Right ventricle myocardium inferior (tissue), 1 donor: ENCODE results near the gene ALDH3B1. TPM values are rescaled to one million over a fixed set of nuclear protein-coding genes. Genes with fewer than 3 reads are reported as not detected.

Source experiments
- ATAC-seq: fragments of 200-7000 bp; cut with Tn5 transposase; one replicate; pipeline ENCODE4 v1.9.1; 2020; ENCODE audit warnings: mild to moderate bottlenecking, moderate library complexity
- DNase-seq: peaks from one replicate; pipeline ENCODE4 v3.0.0; 2021; ENCODE audit errors: missing footprints
- intact Hi-C: fragments of 100-400 bp; cut with DNase I; formaldehyde crosslinking; loops from one replicate; pipeline ENCODE4 v1.11.0; 2022
- total RNA-seq: library from RNA; stranded (reverse); fragmentation: NEBNext Ultra II Directional; extraction: Animal tissue kit (Norgen Biotek cat#: 25700); gene quantifications from one replicate; pipeline ENCODE4 v1.2.1, GENCODE V29; 2021
- donor health status: DM: no; HTN: yes; CAD: no; lungs with severe emphysema.

Gene ALDH3B1
- total RNA-seq, 1 donor from 2014 or later, result 3.5 TPM

GRCh38 chr11:68038226-68038717 lies 28.1 kb downstream of the ALDH3B1 start:
- intact Hi-C loops, result no loop called here
- no peak for DNase-seq
- no peak for ATAC-seq

DNA sequence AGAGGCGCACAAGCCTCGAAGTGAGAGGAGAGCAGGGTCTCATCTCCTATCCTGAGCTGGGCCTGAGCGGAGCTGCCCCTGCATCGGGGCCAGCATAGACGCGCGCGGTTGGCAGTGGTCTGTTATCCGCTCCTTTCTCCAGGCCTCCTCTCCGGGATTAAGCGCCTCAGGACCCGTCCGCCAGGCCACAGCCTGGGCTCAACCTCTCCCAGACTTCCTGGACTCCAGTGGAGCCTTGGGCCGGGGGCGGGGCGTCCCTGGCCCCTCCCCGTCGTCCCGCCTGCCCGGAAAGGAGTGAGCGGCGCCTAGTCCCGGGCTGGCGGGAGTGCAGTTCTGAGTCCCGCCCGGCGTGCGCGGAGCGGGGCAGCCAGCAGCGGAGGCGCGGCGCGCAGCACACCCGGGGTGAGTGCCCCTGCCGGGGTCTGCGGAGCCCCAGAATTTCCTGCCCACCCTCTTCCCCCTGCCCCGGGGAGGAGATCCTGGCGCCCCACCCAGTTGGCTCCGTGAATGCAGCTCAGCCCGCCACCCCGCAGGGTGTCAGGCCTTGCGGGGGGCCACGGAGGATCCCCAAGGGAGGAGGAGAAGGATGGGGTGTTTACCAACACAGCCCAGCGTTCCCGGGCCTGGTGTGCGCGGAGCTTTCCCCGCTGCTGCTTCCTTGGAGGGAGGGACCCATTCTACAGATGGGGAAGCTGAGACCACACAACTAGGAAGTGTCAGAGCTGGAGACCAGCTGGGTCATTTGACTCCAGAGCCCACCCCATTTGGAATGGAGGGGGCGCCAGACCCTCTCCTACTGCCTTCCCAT lies 28.8 kb downstream of the ALDH3B1 start, which contains the start of gene TCIRG1:
TSS of gene TCIRG1 (plus strand) at position 308 of the 808 bp plus-strand sequence. CDS start 2,247 bp downstream, outside the sequence.
- intact Hi-C loops, result no loop called here
- peak; percentile 94 for DNase-seq
- peak; percentile 90 for ATAC-seq

DNA sequence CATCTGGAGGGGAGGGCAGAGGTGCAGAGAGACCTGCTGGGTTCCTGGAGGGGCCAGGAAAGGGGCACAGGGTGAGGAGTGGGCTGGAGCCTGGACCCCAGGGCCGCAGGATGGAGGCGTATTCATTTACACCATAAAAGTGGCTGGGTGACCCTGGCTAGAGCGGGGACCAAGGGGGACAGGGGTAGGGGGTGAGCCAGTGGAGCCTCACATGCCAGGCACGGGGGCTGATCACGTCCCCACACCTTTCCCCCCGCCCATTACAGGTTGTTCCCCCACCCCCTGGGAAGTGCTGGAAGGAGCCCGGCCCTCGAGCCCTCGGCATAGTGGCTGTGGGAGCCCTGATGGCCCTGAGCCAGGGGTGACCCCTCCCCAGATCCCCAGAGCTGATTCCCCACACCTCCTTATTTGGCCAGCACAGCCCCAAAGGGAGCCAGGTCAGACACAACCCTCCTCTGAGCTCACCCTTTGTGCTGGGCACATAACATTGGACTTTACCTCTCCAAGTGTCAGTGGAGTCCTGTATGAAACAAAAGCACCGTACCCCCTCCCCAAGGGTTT lies 29.5 kb downstream of the ALDH3B1 start:
- intact Hi-C loops, result no loop called here
- ATAC-seq (no peak), DNase-seq (no peak)

DNA sequence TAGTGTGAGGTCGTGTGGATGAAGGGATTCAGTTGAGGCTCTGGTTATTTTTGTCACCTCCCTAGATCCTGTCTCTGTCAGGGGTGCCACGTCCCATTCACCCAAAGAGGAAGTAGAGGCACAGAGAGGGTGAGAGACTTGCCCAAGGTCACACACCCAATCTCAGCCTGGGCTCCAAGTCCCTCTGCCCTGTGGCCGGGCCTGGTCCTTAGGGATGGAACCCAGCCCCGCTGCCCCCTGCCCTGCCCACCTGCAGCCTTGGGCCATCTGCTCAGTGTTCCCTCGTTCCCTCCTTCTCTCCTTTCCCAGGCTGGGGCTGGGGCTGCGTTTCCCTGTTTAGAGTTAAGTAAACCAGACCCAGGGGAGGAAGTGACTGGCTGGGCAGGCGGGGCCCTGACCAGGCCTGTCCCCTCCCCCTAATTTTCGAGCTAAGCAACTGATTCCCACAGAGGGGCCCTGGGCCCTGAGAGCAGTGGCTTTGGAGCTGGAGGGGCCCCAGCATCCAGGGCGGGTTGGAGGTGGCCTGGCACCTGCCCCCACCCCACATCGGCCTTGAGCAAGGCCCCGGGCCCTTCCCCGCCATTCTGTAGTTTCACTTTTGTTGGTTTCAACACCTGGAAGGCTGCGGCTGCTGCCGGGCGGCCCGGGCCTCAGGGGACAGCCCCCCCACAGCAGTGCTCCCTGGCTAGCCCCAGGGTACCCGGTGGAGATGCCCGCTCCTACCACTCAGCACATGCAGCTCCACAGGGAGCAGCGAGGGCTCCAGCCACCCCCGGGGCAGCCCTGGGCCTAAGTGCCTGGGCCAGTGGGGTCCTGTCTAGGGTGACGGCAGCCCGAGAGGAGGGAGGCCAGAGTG lies 30.2 kb downstream of the ALDH3B1 start:
- intact Hi-C loops, result no loop called here
- peak; percentile 30 for ATAC-seq
- DNase-seq, result peak; percentile 91

- intact Hi-C loops, result no loop called here
- ATAC-seq, result no peak
- no peak for DNase-seq
Observed at GRCh38 chr11:68040957-68041591, 30.9 kb downstream of the ALDH3B1 start.

GRCh38 chr11:68041617-68042218 lies 31.6 kb downstream of the ALDH3B1 start:
- ATAC-seq (no peak), DNase-seq (no peak)
- intact Hi-C loops, result no loop called here

- DNase-seq (no peak), ATAC-seq (no peak)
- intact Hi-C loops, result no loop called here
Observed at GRCh38 chr11:68042219-68043028, 32.3 kb downstream of the ALDH3B1 start.

DNA sequence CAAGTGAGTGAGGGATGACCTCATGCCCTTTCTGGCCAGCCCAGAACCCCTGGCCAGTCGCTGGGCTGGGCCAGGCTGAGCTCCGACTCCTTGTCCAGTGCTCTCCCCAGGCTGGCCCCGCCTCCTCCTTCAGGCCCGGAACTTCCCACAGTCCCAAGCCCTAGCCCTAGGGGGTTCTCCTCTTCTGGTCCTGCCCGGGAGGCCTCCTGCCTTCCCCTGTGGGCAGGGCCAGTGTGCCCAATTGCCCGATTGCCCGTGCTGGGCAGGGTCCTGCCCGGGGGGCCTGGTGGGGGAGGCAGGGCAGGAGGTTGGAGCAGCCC lies 32.9 kb downstream of the ALDH3B1 start:
- ATAC-seq (no peak), DNase-seq (no peak)
- intact Hi-C loops, result no loop called here

DNA sequence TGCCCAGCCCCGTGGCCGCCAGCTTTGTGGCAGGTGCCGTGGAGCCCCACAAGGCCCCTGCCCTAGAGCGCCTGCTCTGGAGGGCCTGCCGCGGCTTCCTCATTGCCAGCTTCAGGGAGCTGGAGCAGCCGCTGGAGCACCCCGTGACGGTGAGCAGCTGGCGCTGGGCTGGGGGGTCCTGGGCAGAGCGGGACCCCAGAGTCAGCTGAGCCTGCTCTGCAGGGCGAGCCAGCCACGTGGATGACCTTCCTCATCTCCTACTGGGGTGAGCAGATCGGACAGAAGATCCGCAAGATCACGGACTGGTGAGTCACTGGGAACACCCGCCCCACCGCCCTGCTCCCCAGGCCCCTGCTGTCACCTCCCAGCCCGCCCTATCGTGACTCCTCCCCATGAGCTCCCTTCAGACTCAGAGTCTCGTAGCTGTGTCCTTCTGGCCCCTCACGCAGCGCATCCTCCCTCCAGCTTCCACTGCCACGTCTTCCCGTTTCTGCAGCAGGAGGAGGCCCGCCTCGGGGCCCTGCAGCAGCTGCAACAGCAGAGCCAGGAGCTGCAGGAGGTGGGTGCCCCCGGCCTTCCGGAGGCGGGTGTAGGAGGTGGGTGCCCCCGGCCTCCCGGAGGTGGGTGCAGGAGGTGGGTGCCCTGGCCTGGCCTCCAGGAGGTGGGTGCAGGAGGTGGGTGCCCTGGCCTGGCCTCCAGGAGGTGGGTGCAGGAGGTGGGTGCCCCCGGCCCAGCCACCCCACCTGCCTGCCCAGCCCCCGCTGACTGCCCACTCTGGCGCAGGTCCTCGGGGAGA lies 33.4 kb downstream of the ALDH3B1 start:
- ATAC-seq (no peak), DNase-seq (peak; percentile 61)
- intact Hi-C loops, result no loop called here

DNA sequence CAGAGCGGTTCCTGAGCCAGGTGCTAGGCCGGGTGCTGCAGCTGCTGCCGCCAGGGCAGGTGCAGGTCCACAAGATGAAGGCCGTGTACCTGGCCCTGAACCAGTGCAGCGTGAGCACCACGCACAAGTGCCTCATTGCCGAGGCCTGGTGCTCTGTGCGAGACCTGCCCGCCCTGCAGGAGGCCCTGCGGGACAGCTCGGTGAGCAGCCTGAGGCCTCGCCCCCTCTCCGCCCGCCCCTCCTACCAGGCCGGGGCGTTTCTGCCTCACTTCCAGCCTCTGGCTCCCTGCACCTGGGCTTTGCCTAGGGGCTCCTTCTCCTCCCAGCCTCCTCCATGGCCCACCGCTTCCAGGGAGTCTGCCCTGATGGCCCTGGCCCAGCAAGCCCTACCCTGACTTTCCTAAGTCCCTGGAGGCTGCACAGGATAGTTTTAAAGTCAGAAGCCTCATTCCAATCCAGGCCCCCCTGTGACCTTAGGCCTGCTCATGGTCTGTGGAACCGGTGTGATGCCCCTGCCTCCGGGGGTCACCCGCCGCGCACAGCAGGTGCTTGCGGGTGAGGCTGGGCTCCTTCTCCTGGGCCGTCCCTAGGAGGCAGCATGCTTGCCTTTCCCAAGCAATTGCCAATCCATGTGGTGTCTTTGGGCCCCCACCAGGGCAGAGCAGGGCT lies 34.2 kb downstream of the ALDH3B1 start:
- DNase-seq, result peak; percentile 65

DNA sequence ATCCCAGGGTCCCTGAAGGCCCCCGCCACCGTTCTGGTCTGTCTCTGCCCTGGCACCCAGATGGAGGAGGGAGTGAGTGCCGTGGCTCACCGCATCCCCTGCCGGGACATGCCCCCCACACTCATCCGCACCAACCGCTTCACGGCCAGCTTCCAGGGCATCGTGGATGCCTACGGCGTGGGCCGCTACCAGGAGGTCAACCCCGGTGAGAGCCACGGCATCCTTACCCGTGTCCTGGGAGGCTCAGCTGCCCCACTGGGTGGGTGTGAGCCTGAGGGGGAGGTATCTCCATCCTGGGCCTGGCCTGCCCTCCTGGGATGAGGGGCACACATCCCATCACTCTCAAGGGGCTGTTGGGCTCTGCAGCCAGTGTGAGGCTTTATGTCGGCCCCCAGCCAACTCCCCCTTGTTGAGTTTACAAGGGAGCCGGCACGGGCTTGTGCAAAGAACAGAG lies 34.8 kb downstream of the ALDH3B1 start:
- intact Hi-C loops, result no loop called here
- no peak for ATAC-seq
- peak; percentile 48 for DNase-seq

More for the DNA sequence above, 34.2 kb downstream of the ALDH3B1 start:
- no peak for ATAC-seq
- intact Hi-C loops, result no loop called here

DNA sequence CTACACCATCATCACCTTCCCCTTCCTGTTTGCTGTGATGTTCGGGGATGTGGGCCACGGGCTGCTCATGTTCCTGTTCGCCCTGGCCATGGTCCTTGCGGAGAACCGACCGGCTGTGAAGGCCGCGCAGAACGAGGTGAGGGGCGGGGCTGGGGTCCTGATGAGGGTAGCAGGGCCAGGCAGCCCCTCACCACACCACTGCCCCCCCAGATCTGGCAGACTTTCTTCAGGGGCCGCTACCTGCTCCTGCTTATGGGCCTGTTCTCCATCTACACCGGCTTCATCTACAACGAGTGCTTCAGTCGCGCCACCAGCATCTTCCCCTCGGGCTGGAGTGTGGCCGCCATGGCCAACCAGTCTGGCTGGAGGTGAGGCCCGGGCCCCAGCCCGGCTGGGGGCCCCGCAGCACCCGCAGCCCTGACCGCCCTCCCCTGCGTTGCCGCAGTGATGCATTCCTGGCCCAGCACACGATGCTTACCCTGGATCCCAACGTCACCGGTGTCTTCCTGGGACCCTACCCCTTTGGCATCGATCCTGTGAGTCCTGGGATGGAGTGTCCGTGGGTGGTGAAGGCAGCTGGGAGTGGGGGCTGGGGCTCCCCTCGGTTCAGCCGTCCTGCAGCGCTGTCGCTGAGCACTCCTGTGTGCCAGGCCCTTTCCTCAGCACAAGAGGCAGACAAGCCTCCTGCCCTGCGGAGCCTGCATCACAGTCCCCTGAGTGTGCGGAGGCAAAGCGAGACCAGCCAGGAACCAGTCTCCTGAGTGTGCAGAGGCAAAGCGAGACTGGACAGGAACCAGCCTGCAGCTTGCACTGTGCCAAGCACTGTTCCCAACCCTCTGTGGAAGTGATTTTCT lies 37.5 kb downstream of the ALDH3B1 start:
- DNase-seq (no peak), ATAC-seq (no peak)
- intact Hi-C loops, result no loop called here

GRCh38 chr11:68048681-68049508 lies 38.8 kb downstream of the ALDH3B1 start:
- intact Hi-C loops, result no loop called here
- peak; percentile 57 for DNase-seq
- ATAC-seq, result no peak

GRCh38 chr11:68049509-68050370 lies 39.6 kb downstream of the ALDH3B1 start:
- ATAC-seq (no peak), DNase-seq (peak; percentile 53)
- intact Hi-C loops, result no loop called here
